ENCODE measurements around the gene NDC1.

NDC1 gene

DNA sequence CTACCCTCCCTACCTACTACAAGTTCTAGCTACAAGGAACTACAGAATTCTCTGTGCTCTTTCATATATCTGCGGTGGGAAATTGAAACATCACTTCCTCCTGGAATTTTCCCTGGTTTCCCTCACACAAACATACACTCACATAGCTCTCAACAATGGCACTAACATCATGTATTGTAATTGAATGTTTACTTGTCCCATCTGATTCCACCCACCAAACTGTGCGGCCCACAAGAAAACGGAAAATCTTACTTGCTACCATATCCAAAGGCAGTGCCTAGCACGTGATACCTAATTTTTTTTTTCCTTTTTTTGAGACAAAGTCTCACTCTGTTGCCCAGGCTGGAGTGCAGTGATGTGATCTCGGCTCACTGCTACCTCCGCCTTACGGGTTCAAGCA is 33.9 kb downstream of the NDC1 start:
- Histone ChIP-seq H3K9me3 (ENCODE audit: control insufficient read depth in 2 of 2, low read length in 2 of 2) (no peaks in the 10 kb centered on the region), H3K9ac (ENCODE audit: low read length in 2 of 2) (no peak overlapping the region), H3K4me3 (ENCODE audit: low read length in 2 of 2) (no peak overlapping the region), H3K27ac (ENCODE audit: low read length) (no peak overlapping the region), H3K27me3 (ENCODE audit: control insufficient read depth in 1 of 2, insufficient read depth in 2 of 2, low read length in 2 of 2) (no peaks in the 10 kb centered on the region), H3K36me3 (ENCODE audit: control insufficient read depth in 2 of 2, insufficient read depth in 2 of 2, low read length in 2 of 2) (peaks cover 4 to 12% of the 10 kb centered on the region in 2 donors), H3K4me1 (ENCODE audit: control insufficient read depth, insufficient read depth, low read length) (no peaks in the 10 kb centered on the region)

DNA sequence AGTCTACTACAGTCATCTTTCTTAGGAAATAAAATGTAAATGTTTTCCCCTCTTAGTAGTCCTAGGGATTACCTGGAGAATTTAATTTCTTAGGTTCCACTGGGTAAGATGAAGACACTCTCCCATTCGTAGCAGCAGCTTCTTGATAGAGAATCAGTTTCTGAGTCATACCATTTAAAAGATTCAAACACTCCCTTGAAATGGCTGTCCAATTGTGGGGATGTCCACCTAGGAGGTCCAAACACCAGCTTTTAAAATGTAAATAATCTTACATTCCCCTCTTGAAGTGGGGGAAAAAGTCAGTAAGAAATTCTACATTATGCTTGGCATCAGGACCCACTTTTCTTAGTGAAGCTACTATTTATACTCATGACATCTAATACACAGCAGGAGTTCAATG is 37.5 kb downstream of the NDC1 start:
- Histone ChIP-seq H3K36me3 (ENCODE audit: control insufficient read depth in 2 of 2, insufficient read depth in 2 of 2, low read length in 2 of 2) (peaks cover 4 to 14% of the 10 kb centered on the region in 2 donors), H3K9ac (ENCODE audit: low read length in 2 of 2) (no peak overlapping the region), H3K4me1 (ENCODE audit: control insufficient read depth, insufficient read depth, low read length) (no peaks in the 10 kb centered on the region), H3K4me3 (ENCODE audit: low read length in 2 of 2) (no peak overlapping the region), H3K27me3 (ENCODE audit: control insufficient read depth in 1 of 2, insufficient read depth in 2 of 2, low read length in 2 of 2) (no peaks in the 10 kb centered on the region), H3K27ac (ENCODE audit: low read length) (no peak overlapping the region), H3K9me3 (ENCODE audit: control insufficient read depth in 2 of 2, low read length in 2 of 2) (no peaks in the 10 kb centered on the region)

DNA sequence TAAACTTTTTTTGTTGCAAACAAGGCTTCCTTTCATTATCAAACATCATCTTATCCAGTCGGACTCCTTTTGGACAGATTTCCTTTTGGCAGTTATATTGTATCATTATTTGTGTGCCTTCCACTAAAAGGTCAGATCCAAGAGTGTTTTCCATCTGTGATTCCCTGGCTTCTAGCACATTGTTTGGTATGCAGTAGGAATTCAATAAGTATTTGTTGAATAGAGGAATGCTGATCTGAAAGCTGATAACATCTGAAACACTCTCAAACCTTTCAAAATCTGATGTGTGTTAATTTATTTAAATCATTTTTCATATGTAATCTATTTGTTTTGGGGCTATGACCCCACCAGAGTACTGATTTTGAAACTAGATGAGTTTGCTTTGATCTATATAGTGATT is 39.0 kb downstream of the NDC1 start:
- peaks cover 4 to 14% of the 10 kb centered on the region in 2 donors for H3K36me3 ChIP-seq (ENCODE audit: control insufficient read depth in 2 of 2, insufficient read depth in 2 of 2, low read length in 2 of 2)
- H3K27me3 ChIP-seq (ENCODE audit: control insufficient read depth in 1 of 2, insufficient read depth in 2 of 2, low read length in 2 of 2) = no peaks in the 10 kb centered on the region
- no peak overlapping the region for H3K27ac ChIP-seq (ENCODE audit: low read length)
- no peak overlapping the region for H3K4me3 ChIP-seq (ENCODE audit: low read length in 2 of 2)
- no peaks in the 10 kb centered on the region for H3K9me3 ChIP-seq (ENCODE audit: control insufficient read depth in 2 of 2, low read length in 2 of 2)
- no peaks in the 10 kb centered on the region for H3K4me1 ChIP-seq (ENCODE audit: control insufficient read depth, insufficient read depth, low read length)
- H3K9ac ChIP-seq (ENCODE audit: low read length in 2 of 2) = no peak overlapping the region

DNA sequence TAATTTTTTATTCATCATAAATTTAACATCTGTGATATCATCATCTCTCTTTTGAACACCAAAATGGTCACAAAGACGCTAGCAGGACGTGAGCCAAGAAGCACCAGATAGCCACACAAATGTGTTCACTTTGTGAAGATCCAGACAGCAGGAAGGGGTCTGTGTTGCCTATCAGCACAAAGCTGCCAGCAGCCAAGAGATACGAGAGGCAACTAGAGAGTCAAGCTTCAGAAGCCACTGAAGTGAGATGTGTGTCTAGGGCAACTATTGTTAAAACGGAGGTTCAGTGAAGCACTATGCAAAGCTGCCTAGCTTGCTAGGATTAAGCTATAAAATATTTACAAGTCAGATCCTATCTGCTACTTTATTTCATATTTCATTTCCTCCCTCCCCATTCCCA is 45.3 kb downstream of the NDC1 start:
- Histone ChIP-seq H3K36me3 (ENCODE audit: control insufficient read depth in 2 of 2, insufficient read depth in 2 of 2, low read length in 2 of 2) (peaks cover 3 to 5% of the 10 kb centered on the region in 2 donors), H3K9ac (ENCODE audit: low read length in 2 of 2) (no peak overlapping the region), H3K4me3 (ENCODE audit: low read length in 2 of 2) (no peak overlapping the region), H3K9me3 (ENCODE audit: control insufficient read depth in 2 of 2, low read length in 2 of 2) (no peaks in the 10 kb centered on the region), H3K4me1 (ENCODE audit: control insufficient read depth, insufficient read depth, low read length) (no peaks in the 10 kb centered on the region), H3K27ac (ENCODE audit: low read length) (no peak overlapping the region), H3K27me3 (ENCODE audit: control insufficient read depth in 1 of 2, insufficient read depth in 2 of 2, low read length in 2 of 2) (no peaks in the 10 kb centered on the region)

- Histone ChIP-seq H3K36me3 (ENCODE audit: control insufficient read depth in 2 of 2, insufficient read depth in 2 of 2, low read length in 2 of 2) (peaks cover 5 to 6% of the 10 kb centered on the region in 2 donors), H3K27ac (ENCODE audit: low read length) (no peak overlapping the region), H3K4me3 (ENCODE audit: low read length in 2 of 2) (no peak overlapping the region), H3K9me3 (ENCODE audit: control insufficient read depth in 2 of 2, low read length in 2 of 2) (no peaks in the 10 kb centered on the region), H3K27me3 (ENCODE audit: control insufficient read depth in 1 of 2, insufficient read depth in 2 of 2, low read length in 2 of 2) (no peaks in the 10 kb centered on the region), H3K4me1 (ENCODE audit: control insufficient read depth, insufficient read depth, low read length) (no peaks in the 10 kb centered on the region), H3K9ac (ENCODE audit: low read length in 2 of 2) (no peak overlapping the region)
These were observed 50.4 kb downstream of the NDC1 start for GRCh38 chr1:53787655-53788054.

DNA sequence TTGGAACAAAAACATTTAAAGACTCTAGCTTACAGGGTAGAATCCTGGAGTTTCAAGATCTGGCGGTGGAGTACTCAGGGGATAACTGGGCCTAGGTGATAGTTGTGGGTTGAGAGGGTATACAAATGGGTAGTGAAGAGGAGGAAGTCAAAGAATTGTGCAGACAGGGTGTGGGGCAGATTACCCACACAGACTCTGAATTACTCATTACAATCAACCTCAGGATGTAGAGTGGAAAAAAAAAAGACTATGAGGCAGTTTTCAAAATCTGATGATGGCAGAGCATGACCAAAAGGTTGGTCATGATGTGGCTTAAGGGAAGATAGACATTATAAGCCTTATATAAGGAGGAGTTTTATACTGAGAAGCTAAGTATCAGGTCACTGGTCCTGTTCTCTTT is 55.0 kb downstream of the NDC1 start:
- peaks cover 3 to 7% of the 10 kb centered on the region in 2 donors for H3K36me3 ChIP-seq (ENCODE audit: control insufficient read depth in 2 of 2, insufficient read depth in 2 of 2, low read length in 2 of 2)

DNA sequence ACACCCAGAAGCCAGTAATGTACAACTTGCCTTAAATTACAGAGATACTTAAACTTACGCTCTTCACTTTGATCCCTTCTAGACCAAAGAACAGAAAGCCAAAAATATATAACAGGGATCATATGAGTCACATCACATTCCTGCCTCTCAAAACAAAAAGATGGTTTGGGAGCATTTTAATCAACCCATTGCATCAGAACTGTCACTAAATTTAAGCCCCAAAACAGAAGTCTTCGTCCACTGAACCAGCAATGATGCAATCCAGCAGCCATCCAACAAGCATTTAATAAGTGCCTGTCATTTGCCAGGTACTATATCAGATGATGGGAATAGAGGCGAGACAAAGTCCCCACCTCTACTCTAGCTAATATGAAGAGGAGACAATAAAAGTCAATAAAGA is 56.4 kb downstream of the NDC1 start:
- no peak overlapping the region for H3K27ac ChIP-seq (ENCODE audit: low read length)
- no peaks in the 10 kb centered on the region for H3K9me3 ChIP-seq (ENCODE audit: control insufficient read depth in 2 of 2, low read length in 2 of 2)
- H3K27me3 ChIP-seq (ENCODE audit: control insufficient read depth in 1 of 2, insufficient read depth in 2 of 2, low read length in 2 of 2) = no peaks in the 10 kb centered on the region
- H3K36me3 ChIP-seq (ENCODE audit: control insufficient read depth in 2 of 2, insufficient read depth in 2 of 2, low read length in 2 of 2) = peaks cover 3 to 10% of the 10 kb centered on the region in 2 donors
- H3K4me1 ChIP-seq (ENCODE audit: control insufficient read depth, insufficient read depth, low read length) = no peaks in the 10 kb centered on the region
- no peak overlapping the region for H3K9ac ChIP-seq (ENCODE audit: low read length in 2 of 2)
- no peak overlapping the region for H3K4me3 ChIP-seq (ENCODE audit: low read length in 2 of 2)

More for the DNA sequence above, 55.0 kb downstream of the NDC1 start:
- H3K27ac ChIP-seq (ENCODE audit: low read length) = no peak overlapping the region
- H3K9me3 ChIP-seq (ENCODE audit: control insufficient read depth in 2 of 2, low read length in 2 of 2) = no peaks in the 10 kb centered on the region
- H3K27me3 ChIP-seq (ENCODE audit: control insufficient read depth in 1 of 2, insufficient read depth in 2 of 2, low read length in 2 of 2) = no peaks in the 10 kb centered on the region
- H3K9ac ChIP-seq (ENCODE audit: low read length in 2 of 2) = no peak overlapping the region
- no peaks in the 10 kb centered on the region for H3K4me1 ChIP-seq (ENCODE audit: control insufficient read depth, insufficient read depth, low read length)
- H3K4me3 ChIP-seq (ENCODE audit: low read length in 2 of 2) = no peak overlapping the region

- no peak overlapping the region for H3K9ac ChIP-seq (ENCODE audit: low read length in 2 of 2)
- H3K4me3 ChIP-seq (ENCODE audit: low read length in 2 of 2) = no peak overlapping the region
- no peak overlapping the region for H3K27ac ChIP-seq (ENCODE audit: low read length)
- H3K36me3 ChIP-seq (ENCODE audit: control insufficient read depth in 2 of 2, insufficient read depth in 2 of 2, low read length in 2 of 2) = peaks cover 0 to 5% of the 10 kb centered on the region in 2 donors
- no peaks in the 10 kb centered on the region for H3K9me3 ChIP-seq (ENCODE audit: control insufficient read depth in 2 of 2, low read length in 2 of 2)
- H3K27me3 ChIP-seq (ENCODE audit: control insufficient read depth in 1 of 2, insufficient read depth in 2 of 2, low read length in 2 of 2) = no peaks in the 10 kb centered on the region
- no peaks in the 10 kb centered on the region for H3K4me1 ChIP-seq (ENCODE audit: control insufficient read depth, insufficient read depth, low read length)
These were observed 60.8 kb downstream of the NDC1 start for GRCh38 chr1:53777272-53777671.

- Histone ChIP-seq H3K4me1 (ENCODE audit: control insufficient read depth, insufficient read depth, low read length) (no peaks in the 10 kb centered on the region), H3K9ac (ENCODE audit: low read length in 2 of 2) (no peak overlapping the region), H3K9me3 (ENCODE audit: control insufficient read depth in 2 of 2, low read length in 2 of 2) (no peaks in the 10 kb centered on the region), H3K27me3 (ENCODE audit: control insufficient read depth in 1 of 2, insufficient read depth in 2 of 2, low read length in 2 of 2) (no peaks in the 10 kb centered on the region), H3K36me3 (ENCODE audit: control insufficient read depth in 2 of 2, insufficient read depth in 2 of 2, low read length in 2 of 2) (peaks cover 0 to 5% of the 10 kb centered on the region in 2 donors), H3K4me3 (ENCODE audit: low read length in 2 of 2) (no peak overlapping the region), H3K27ac (ENCODE audit: low read length) (no peak overlapping the region)
These were observed 66.4 kb downstream of the NDC1 start for GRCh38 chr1:53771648-53772047.

GRCh38 chr1:53769780-53770179 is 68.3 kb downstream of the NDC1 start:
- Histone ChIP-seq H3K9me3 (ENCODE audit: control insufficient read depth in 2 of 2, low read length in 2 of 2) (no peaks in the 10 kb centered on the region), H3K36me3 (ENCODE audit: control insufficient read depth in 2 of 2, insufficient read depth in 2 of 2, low read length in 2 of 2) (peaks cover 0 to 5% of the 10 kb centered on the region in 2 donors), H3K27ac (ENCODE audit: low read length) (no peak overlapping the region), H3K4me1 (ENCODE audit: control insufficient read depth, insufficient read depth, low read length) (no peaks in the 10 kb centered on the region), H3K27me3 (ENCODE audit: control insufficient read depth in 1 of 2, insufficient read depth in 2 of 2, low read length in 2 of 2) (no peaks in the 10 kb centered on the region), H3K4me3 (ENCODE audit: low read length in 2 of 2) (no peak overlapping the region), H3K9ac (ENCODE audit: low read length in 2 of 2) (no peak overlapping the region)

DNA sequence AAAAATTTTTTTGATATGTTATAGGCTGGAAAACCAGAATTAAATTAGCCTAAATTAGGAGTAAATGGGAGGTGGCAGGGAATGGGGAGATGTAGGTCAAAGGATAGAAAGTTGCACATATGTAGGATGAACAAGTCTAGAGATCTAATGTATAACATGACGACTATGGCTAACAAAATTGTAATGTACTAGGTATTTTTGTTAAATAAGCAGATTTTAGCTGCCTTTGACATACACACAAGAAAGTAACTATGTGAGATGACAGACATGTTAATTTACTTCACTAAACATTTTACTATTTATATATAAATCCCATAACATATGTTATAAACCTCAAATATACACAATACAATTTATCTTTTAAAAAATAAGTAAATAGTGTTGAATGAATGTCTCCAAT is 68.9 kb downstream of the NDC1 start:
- Histone ChIP-seq H3K4me3 (ENCODE audit: low read length in 2 of 2) (no peak overlapping the region), H3K9me3 (ENCODE audit: control insufficient read depth in 2 of 2, low read length in 2 of 2) (no peaks in the 10 kb centered on the region), H3K9ac (ENCODE audit: low read length in 2 of 2) (no peak overlapping the region), H3K36me3 (ENCODE audit: control insufficient read depth in 2 of 2, insufficient read depth in 2 of 2, low read length in 2 of 2) (peaks cover 0 to 5% of the 10 kb centered on the region in 2 donors), H3K4me1 (ENCODE audit: control insufficient read depth, insufficient read depth, low read length) (no peaks in the 10 kb centered on the region), H3K27ac (ENCODE audit: low read length) (no peak overlapping the region), H3K27me3 (ENCODE audit: control insufficient read depth in 1 of 2, insufficient read depth in 2 of 2, low read length in 2 of 2) (no peaks in the 10 kb centered on the region)
